GM18508 (cell line): ENCODE measurements around the gene TRIO.

ENCODE experiments used
- ATAC-seq: cut with Tn5 transposase; IDR thresholded peaks from one replicate; pipeline ENCODE4 v1.9.1; 2021; ENCODE audit warnings: moderate number of reproducible peaks; ENCODE audit not compliant: insufficient read depth, unreplicated experiment

The TRIO gene

GRCh38 chr5:14332038-14332631, 189.0 kb downstream of the TRIO start:
- ATAC-seq = no peak

- ATAC-seq = no peak
Measured at GRCh38 chr5:14332746-14333145, 189.6 kb downstream of the TRIO start.

- ATAC-seq = no peak
Measured at GRCh38 chr5:14337593-14337992, 194.5 kb downstream of the TRIO start.

- ATAC-seq = no peak
Measured at GRCh38 chr5:14339468-14339867, 196.3 kb downstream of the TRIO start.

- ATAC-seq = no peak
Measured at GRCh38 chr5:14341571-14342230, 198.6 kb downstream of the TRIO start.

- ATAC-seq = peak; percentile 88
Measured at GRCh38 chr5:14342306-14342705, 199.2 kb downstream of the TRIO start.

GRCh38 chr5:14343376-14343775, 200.2 kb downstream of the TRIO start:
- ATAC-seq = no peak

GRCh38 chr5:14347522-14347921, 204.4 kb downstream of the TRIO start:
- ATAC-seq = no peak

GRCh38 chr5:14348142-14348541, 205.0 kb downstream of the TRIO start:
- no peak for ATAC-seq

- ATAC-seq = no peak
Measured at GRCh38 chr5:14349029-14349428, 205.9 kb downstream of the TRIO start.

- no peak for ATAC-seq
Measured at GRCh38 chr5:14351086-14351661, 208.0 kb downstream of the TRIO start.

GRCh38 chr5:14351845-14352712, 208.9 kb downstream of the TRIO start:
- peak; percentile 73 for ATAC-seq

GRCh38 chr5:14353726-14354474, 210.8 kb downstream of the TRIO start:
- no peak for ATAC-seq

- no peak for ATAC-seq
Measured at GRCh38 chr5:14355391-14355790, 212.2 kb downstream of the TRIO start.

- no peak for ATAC-seq
Measured at GRCh38 chr5:14356305-14356704, 213.2 kb downstream of the TRIO start.

- no peak for ATAC-seq
Measured at GRCh38 chr5:14357441-14357840, 214.3 kb downstream of the TRIO start.

- ATAC-seq = no peak
Measured at GRCh38 chr5:14357851-14358250, 214.7 kb downstream of the TRIO start.

GRCh38 chr5:14358536-14358935, 215.4 kb downstream of the TRIO start:
- no peak for ATAC-seq

- ATAC-seq = no peak
Measured at GRCh38 chr5:14359069-14360043, 216.2 kb downstream of the TRIO start.
